Measurements from ENCODE around the gene UBXN6. TPM values are rescaled to one million over a fixed set of nuclear protein-coding genes. Genes with fewer than 3 reads are reported as not detected.

Gene UBXN6
- total RNA-seq, 1 experiment from 2014 or later = 101 TPM

DNA sequence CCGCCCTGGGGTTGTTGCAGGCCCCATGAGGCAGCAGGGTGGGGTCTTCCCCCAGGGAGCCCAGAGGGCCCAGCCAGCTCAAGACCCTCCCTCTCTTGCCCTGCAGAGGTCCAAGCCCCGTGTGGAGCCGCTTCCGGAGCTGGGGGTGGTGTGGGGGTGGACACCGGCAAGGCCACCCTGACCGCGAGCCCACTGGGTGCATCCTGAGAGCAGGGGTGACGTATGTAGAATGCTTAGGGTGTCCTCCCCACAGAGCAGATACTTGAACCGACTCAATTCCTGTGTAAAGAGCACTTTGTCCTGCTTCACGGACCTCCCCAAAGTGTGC is 14.8 kb downstream of the UBXN6 start:
- no peak for DNase-seq (ENCODE audit: low read depth)

DNA sequence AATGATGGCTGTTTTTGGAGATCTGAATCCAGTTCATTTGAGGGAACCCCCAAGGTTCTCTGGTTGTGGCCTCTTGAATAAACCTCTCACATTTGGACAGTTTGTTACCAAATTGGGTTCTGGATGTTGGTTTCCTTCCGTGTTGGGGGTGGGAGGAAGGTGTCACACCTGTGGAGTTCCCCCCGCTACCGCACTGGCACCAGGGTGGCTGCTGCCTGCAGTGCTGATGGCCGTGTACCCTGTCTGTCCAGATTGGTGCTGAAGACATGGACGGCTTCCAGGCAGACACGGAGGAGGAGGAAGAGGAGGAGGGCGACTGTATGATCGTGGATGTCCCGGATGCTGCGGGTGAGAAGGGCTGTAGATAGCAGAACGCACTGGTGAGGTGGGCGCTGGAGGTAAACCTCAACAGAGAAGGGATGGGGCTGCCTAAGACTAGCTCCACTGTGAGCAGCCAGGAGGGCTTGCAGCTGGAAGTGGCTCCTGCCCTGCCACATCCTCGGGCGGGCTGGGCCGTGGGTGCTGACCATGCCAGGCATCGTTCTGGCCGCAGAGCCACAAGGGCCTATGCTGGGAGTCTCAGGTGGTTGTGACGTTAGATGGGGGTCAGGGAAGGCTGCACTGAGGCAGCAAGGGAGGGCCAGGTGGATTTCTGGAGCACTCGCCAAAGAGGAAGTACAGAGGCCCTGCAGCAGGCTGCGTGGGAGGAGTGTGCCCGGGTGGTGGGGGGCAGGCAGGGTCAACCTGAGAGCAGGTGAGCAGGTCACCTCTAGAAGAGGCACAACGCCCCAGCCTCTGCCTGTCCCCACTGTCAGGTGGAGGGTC is 15.4 kb downstream of the UBXN6 start:
- DNase-seq (ENCODE audit: low read depth) = no peak

GRCh38 chr19:4439243-4439642 is 18.4 kb downstream of the UBXN6 start:
- no peak for DNase-seq (ENCODE audit: low read depth)

DNA sequence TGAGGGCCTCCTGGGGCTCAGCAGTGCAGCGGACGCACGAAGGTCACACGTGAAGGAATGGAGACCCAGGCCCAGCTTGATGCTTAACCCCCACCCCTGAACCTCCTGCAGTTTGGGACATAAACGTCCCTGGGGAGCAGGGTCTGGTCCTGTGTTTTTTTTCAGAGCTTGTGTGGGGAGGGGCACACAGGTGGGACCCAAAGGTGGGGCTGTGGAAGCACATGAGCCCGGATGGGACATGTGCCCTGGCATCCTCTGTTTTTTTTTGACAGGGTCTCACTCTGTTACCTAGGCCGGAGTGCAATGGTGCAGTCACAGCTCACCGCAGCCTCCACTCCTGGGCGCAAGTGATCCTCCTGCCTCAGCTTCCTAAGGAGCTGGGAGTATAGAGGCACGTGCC is 20.5 kb downstream of the UBXN6 start:
- DNase-seq (ENCODE audit: low read depth) = no peak

DNA sequence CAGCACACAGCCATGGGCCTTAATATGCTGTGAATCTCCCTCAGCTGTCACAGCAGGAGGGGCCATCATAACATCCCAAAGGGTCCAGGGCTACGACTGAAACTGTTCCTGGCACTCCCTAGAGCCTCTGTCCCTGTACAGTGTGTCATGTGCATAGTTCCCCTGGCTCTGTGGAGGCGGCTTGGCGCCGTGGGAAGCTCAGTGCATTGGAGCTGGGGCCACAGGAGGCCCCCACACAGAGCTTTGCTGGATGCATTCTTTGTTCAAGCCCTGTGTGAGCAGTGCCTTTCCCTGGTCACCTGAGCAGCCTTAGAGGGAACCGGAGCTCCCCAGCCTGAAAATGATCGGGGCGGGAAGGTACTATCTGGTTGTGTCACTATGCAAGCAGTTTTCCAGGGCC is 21.4 kb downstream of the UBXN6 start:
- DNase-seq (ENCODE audit: low read depth) = no peak

GRCh38 chr19:4434391-4434790 is 23.2 kb downstream of the UBXN6 start:
- no peak for DNase-seq (ENCODE audit: low read depth)

GRCh38 chr19:4432918-4433506 is 24.6 kb downstream of the UBXN6 start:
- no peak for DNase-seq (ENCODE audit: low read depth)

GRCh38 chr19:4431808-4432674 is 25.6 kb downstream of the UBXN6 start:
- DNase-seq (ENCODE audit: low read depth) = no peak

DNA sequence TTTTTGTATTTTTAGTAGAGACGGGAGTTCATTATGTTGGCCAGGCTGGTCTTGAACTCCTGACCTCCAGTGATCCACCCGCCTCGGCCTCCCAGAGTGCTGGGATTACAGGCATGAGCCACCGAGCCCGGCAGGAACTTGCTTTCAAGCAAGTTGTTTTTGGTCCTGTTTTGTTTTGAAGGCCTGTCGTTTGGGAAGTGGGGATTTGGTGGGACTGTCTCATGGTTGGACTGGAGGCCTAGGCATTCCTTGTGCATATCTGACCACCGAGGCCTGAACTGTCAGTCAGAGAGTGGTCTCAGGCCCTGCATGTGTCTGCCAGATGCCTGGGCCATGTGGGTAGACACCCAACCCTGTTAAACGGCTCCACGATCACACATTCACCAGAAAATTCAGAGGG is 26.3 kb downstream of the UBXN6 start:
- no peak for DNase-seq (ENCODE audit: low read depth)

DNA sequence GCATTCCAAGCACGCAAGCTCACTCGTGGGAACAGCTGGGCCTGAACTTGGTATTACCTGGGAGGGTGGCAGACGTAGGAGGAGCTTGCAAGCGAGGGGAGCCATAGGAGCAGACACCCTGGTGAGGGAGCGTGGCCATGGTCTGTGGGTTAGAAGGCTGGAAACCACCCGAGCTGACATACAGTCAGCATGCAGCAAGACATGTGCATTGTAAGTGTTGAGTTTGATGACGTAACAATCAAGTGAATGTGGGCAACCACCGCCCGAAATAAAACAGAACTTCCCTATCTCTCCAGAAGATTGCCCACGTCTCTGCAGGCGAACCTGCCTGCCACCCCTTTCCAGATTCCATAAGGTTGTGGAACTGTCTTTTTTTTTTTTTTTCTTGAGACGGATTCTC is 26.8 kb downstream of the UBXN6 start:
- DNase-seq (ENCODE audit: low read depth) = no peak

DNA sequence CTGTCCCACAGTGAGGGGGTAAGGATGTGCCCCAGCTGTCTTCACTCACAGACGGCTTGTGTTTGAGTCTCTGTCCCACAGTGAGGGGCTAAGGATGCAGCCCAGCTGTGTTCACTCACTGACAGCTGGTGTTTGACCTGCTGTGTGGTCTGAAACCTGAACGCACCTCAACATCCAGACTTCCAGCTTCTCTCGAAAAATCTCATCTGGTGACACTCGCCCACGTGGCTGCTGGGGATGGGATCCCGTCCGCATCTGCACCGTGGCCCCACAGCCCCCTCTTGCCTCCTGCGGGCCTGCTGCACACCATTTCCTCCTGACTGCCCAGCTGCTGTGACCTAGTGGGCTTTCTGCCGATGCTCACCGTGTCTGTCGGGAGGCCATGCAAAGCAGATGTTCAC is 27.8 kb downstream of the UBXN6 start:
- no peak for DNase-seq (ENCODE audit: low read depth)

DNA sequence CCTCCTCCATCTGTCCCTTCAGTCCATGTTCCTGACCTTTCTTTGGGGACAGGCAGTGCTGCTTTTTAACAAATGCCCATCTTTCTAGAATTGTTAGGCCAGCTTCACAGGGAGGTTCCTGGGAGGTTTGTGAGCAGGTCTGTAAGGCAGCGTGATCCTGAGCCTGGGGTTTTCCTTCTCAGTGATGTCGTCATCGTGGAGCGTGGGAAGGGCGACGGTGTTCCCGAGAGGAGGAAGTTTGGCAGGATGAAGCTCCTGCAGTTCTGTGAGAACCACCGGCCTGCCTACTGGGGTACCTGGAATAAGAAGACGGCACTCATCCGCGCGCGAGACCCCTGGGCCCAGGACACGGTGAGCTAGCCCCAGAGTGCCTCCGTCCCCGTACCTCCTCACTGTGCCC is 28.3 kb downstream of the UBXN6 start:
- no peak for DNase-seq (ENCODE audit: low read depth)

DNA sequence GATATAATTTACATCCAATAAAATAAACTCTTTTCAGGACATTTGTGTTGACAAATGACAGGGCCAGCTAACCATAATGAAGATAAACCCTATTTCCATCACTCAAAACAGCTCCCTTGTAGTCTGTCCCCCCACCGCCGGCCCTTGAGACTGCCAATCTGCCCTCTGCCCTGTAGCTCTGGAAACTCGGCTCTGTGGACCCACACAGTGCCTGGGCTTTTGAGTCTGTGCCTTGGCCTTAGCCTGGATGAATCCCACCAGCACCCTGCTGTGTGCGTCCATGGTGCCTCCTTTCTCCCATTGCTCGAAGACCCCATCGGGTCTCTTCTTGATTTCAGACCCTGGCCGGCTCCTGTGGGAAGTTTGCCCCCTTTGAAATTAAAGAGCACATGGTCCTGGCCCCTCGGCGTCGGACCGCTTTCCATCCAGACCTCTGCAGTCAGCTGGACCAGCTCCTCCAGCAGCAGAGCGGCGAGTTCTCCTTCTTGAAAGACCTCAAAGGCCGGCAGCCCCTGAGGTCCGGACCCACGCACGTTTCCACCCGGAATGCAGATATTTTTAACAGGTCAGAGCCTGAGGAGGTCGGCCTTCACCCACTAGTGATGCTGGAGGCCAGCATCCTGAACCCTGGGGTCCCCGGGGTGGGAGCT is 29.1 kb downstream of the UBXN6 start:
- DNase-seq (ENCODE audit: low read depth) = no peak

- DNase-seq (ENCODE audit: low read depth) = no peak
These were observed 32.1 kb downstream of the UBXN6 start for GRCh38 chr19:4425537-4425936.

- DNase-seq (ENCODE audit: low read depth) = no peak
These were observed 34.0 kb downstream of the UBXN6 start for GRCh38 chr19:4423416-4424126.

- DNase-seq (ENCODE audit: low read depth) = no peak
These were observed 41.3 kb downstream of the UBXN6 start for GRCh38 chr19:4416268-4416667.

DNA sequence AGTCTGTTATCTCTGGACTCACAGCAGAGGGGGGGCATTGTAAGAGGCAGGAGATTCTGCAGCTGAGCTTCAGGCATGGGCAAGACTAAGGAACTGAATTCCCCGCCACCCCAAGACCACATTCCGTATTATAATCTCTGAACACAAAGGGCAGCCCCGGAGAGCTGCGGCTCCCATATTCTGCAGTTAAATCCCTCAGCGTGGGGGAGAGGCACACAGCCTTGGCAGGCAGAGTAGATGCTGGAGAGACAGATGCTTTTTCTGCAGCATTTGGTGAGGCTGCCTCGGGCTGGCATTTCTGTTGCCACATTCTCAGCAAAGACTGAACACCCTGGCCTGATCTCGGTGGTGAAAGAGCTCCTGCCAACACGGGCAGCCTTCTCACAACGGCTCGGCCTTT is 42.2 kb downstream of the UBXN6 start:
- no peak for DNase-seq (ENCODE audit: low read depth)

DNA sequence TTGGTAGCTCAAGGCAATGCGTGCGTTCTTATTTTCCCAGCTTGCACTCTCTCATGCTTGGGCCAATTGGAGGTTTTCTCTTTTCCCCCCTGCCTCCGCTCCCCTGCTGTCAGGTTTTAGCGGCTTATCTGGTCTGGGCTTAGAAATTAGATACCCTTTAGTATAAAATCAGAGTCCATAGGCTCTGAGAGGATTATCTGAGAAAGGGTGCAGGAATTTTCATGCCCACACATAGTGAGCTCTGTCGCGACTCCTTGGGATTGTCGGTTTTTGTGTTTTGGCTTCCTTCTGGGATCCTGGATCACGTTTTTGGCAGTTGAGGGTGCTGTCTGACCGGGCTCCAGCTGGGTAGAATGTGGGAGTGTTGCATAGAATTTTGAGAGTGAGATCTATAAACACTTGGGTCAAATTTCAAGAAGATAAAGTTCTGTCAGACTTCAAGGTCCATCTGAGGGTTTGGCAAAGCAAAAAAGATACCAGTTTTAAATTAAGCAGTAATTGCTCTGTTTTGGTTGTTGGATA is 42.7 kb downstream of the UBXN6 start:
- no peak for DNase-seq (ENCODE audit: low read depth)

DNA sequence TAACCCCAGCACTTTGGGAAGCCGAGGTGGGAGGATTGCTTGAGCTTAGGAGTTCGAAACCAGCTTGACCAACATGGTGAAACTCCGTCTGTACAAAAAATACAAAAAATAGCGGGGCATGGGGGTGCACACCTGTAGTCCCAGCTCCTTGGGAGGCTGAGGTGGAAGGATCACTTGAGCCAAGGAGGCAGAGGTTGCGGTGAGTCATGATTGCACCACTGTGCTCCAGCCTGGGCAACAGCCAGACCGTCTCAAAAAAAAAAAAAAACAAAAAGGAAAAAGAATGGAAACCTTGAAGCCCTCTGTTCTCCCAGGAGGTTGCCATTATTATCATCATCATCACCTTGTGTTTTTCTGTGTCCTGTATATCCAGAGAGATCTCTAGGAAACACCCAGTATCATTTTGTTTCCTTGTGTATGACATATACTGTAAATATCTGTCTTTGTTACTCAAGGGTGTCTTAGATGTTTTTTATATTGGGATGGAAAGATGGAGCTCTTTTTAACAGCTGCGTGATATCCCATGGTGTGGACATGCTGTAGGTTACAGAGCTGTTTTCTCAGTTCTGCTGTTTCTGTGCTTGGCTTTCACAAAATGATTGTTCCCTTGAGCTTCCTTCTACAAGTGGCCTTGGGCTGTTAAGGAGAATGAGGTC is 43.3 kb downstream of the UBXN6 start:
- no peak for DNase-seq (ENCODE audit: low read depth)

DNA sequence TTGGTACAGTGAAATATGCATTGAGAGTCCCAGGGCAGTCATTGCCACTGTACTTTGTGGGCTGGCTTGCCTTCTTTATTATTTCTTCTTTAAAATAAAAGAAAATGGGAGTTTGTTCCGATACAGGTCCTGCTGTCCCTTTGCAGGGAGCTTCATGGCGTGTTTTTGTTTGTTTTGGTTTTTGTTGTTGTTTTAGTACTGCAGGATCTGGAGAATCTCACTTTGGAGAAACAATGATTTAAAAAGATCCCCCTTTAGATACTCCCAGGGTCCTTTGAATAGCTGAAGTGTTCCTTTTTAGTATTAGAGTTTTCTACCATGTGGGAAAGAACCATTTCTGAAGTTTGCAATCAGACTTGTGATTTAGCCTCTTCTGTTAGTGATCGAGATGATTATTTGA is 44.0 kb downstream of the UBXN6 start:
- no peak for DNase-seq (ENCODE audit: low read depth)

Data from RPMI7951 (cell line).